Hepatocyte (in vitro differentiated cells): ENCODE measurements around the gene RNF151.

Source experiments
- EZH2 ChIP-seq: fragments of 200-600 bp; sonication (generic); IDR thresholded peaks from 2 replicates; pipeline ENCODE4 v1.6.1; 2016; ENCODE audit warnings: antibody characterized with exemption, mild to moderate bottlenecking, borderline replicate concordance
- EZH2phosphoT487 ChIP-seq: fragments of 200-600 bp; sonication (generic); IDR thresholded peaks from one replicate; pipeline ENCODE4 v1.6.1; 2018; ENCODE audit warnings: antibody characterized with exemption, mild to moderate bottlenecking, low read depth, moderate library complexity; ENCODE audit not compliant: unreplicated experiment, severe bottlenecking
- TF ChIP-seq, protein P1 (sequence below): fragments of 200-600 bp; sonication (generic); IDR thresholded peaks from 2 replicates; pipeline ENCODE4 v1.5.1; 2016; ENCODE audit warnings: antibody characterized with exemption, mild to moderate bottlenecking; ENCODE audit not compliant: poor library complexity

GRCh38 chr16:1922357-1922756 is 44.3 kb upstream of the RNF151 start:
- TF ChIP-seq, protein P1, sequence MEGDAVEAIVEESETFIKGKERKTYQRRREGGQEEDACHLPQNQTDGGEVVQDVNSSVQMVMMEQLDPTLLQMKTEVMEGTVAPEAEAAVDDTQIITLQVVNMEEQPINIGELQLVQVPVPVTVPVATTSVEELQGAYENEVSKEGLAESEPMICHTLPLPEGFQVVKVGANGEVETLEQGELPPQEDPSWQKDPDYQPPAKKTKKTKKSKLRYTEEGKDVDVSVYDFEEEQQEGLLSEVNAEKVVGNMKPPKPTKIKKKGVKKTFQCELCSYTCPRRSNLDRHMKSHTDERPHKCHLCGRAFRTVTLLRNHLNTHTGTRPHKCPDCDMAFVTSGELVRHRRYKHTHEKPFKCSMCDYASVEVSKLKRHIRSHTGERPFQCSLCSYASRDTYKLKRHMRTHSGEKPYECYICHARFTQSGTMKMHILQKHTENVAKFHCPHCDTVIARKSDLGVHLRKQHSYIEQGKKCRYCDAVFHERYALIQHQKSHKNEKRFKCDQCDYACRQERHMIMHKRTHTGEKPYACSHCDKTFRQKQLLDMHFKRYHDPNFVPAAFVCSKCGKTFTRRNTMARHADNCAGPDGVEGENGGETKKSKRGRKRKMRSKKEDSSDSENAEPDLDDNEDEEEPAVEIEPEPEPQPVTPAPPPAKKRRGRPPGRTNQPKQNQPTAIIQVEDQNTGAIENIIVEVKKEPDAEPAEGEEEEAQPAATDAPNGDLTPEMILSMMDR, result no peak
- TF ChIP-seq EZH2phosphoT487 (no peak), EZH2 (no peak)
